ENCODE measurements around the gene HAPLN3. TPM values are rescaled to one million over a fixed set of nuclear protein-coding genes. Genes with fewer than 3 reads are reported as not detected.

The HAPLN3 gene
- polyA plus RNA-seq, 1 donor from 2014 or later: not detected

- no peak overlapping the region for H3K9ac ChIP-seq (ENCODE audit: low read length)
- H3K4me3 ChIP-seq (ENCODE audit: low read length): no peak overlapping the region
- no peaks in the 10 kb centered on the region for H3K79me2 ChIP-seq (replicated peaks; ENCODE audit: insufficient read depth, low read length)
- H3K27me3 ChIP-seq (ENCODE audit: insufficient read depth, low read depth, low read length): no peaks in the 10 kb centered on the region
- no peak overlapping the region for H3K27ac ChIP-seq (ENCODE audit: low read length)
- no peak overlapping the region for H3K4me2 ChIP-seq (ENCODE audit: low read length)
- TF ChIP-seq TAF1 (IDR thresholded peaks at IDR 0.05; ENCODE audit: low read depth) (no peak), CTCF (IDR thresholded peaks at IDR 0.05; ENCODE audit: poor library complexity, severe bottlenecking) (no peak), RAD21 (conservative IDR thresholded peaks at IDR 0.05) (no peak), REST (IDR thresholded peaks at IDR 0.05; ENCODE audit: borderline replicate concordance) (no peak), EZH2 (IDR thresholded peaks at IDR 0.05; ENCODE audit: borderline replicate concordance, insufficient read depth, low read length, poor library complexity, severe bottlenecking) (no peak), POLR2AphosphoS5 (IDR thresholded peaks at IDR 0.05) (no peak), SMC3 (conservative IDR thresholded peaks at IDR 0.05; ENCODE audit: poor library complexity) (no peak), MXI1 (conservative IDR thresholded peaks at IDR 0.05; ENCODE audit: poor library complexity, severe bottlenecking) (no peak), EP300 (conservative IDR thresholded peaks at IDR 0.05; ENCODE audit: poor library complexity, severe bottlenecking) (no peak)
- no peaks in the 10 kb centered on the region for H3F3A ChIP-seq (ENCODE audit: insufficient read depth, low read length, poor library complexity, severe bottlenecking)
- no peaks in the 10 kb centered on the region for H3K9me2 ChIP-seq (ENCODE audit: insufficient read depth, low read length)
- H2AFZ ChIP-seq (ENCODE audit: low read depth, low read length): no peak overlapping the region
- no peaks in the 10 kb centered on the region for H4K20me1 ChIP-seq (ENCODE audit: insufficient read depth)
- no peaks in the 10 kb centered on the region for H3K36me3 ChIP-seq (ENCODE audit: insufficient read depth, low read length)
- no peaks in the 10 kb centered on the region for H3K9me3 ChIP-seq (ENCODE audit: low read length)
Observed at GRCh38 chr15:88865498-88866099, 29.7 kb downstream of the HAPLN3 start.

GRCh38 chr15:88864861-88865497 is 30.4 kb downstream of the HAPLN3 start:
- H3K27ac ChIP-seq (ENCODE audit: low read length): no peak overlapping the region
- H3K4me2 ChIP-seq (ENCODE audit: low read length): no peak overlapping the region
- H3K9ac ChIP-seq (ENCODE audit: low read length): no peak overlapping the region
- TF ChIP-seq REST (IDR thresholded peaks at IDR 0.05; ENCODE audit: borderline replicate concordance) (no peak), CTCF (IDR thresholded peaks at IDR 0.05; ENCODE audit: poor library complexity, severe bottlenecking) (no peak), POLR2AphosphoS5 (IDR thresholded peaks at IDR 0.05) (no peak), SMC3 (conservative IDR thresholded peaks at IDR 0.05; ENCODE audit: poor library complexity) (no peak), EZH2 (IDR thresholded peaks at IDR 0.05; ENCODE audit: borderline replicate concordance, insufficient read depth, low read length, poor library complexity, severe bottlenecking) (no peak), EP300 (conservative IDR thresholded peaks at IDR 0.05; ENCODE audit: poor library complexity, severe bottlenecking) (no peak)
- no peak overlapping the region for H2AFZ ChIP-seq (ENCODE audit: low read depth, low read length)
- no peaks in the 10 kb centered on the region for H3K9me3 ChIP-seq (ENCODE audit: low read length)
- H3K79me2 ChIP-seq (replicated peaks; ENCODE audit: insufficient read depth, low read length): no peaks in the 10 kb centered on the region
- no peaks in the 10 kb centered on the region for H3K36me3 ChIP-seq (ENCODE audit: insufficient read depth, low read length)
- H3K9me2 ChIP-seq (ENCODE audit: insufficient read depth, low read length): no peaks in the 10 kb centered on the region
- H4K20me1 ChIP-seq (ENCODE audit: insufficient read depth): no peaks in the 10 kb centered on the region
- no peaks in the 10 kb centered on the region for H3K27me3 ChIP-seq (ENCODE audit: insufficient read depth, low read depth, low read length)
- H3F3A ChIP-seq (ENCODE audit: insufficient read depth, low read length, poor library complexity, severe bottlenecking): no peaks in the 10 kb centered on the region
- no peak overlapping the region for H3K4me3 ChIP-seq (ENCODE audit: low read length)

Measured in neural cell (in vitro differentiated cells).